Hypothalamus (tissue), 51 donors: Measurements from ENCODE around the gene RGS10.
A peak's percentile ranks its signal among the peaks of the same experiment; 100 is the strongest.

ENCODE experiments used
- DNase-seq, 51 donors: peaks; one replicate each; lab custom pipeline; 2025; lab: John Stamatoyannopoulos, UW

Gene RGS10

DNA sequence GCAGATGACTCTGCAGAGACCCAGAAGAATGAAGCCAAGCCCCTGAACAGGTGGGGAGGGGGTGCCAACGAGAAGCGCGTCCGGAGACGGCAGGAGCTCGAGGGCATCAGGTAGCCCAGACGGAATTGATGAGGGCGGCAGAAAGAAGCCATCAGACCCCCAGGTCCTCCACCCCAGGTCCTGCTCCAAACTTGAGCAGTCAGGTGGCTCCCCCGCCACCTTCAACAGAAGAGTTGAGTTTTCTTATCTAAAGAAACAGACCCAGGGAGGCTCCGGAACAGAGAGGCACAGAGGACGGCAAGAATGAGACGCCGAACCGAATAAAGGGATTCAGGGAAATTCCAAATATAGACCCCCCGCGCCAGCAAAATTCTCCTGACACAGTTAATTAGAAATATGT, 22.2 kb downstream of the RGS10 start:
- DNase-seq = no peak

DNA sequence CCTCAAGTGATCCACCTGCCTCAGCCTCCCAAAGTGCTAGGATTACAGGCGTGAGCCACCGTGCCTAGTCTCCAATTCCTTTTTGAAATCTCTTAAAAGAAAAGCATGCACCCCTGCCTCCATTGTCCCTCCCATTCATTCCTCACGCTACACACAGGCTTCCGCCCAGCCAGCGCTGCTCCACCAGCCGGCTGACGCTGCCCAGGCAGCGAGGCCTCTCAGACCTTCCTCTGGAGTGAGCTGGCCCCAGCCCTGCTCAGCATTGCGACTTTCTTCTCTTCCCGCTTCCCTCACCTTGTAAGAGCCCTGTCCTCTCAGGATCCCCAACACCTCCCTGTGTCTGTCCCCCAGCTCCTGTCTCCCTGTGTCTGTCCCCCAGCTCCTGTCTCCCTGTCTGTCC, 23.6 kb downstream of the RGS10 start:
- DNase-seq = no peak

DNA sequence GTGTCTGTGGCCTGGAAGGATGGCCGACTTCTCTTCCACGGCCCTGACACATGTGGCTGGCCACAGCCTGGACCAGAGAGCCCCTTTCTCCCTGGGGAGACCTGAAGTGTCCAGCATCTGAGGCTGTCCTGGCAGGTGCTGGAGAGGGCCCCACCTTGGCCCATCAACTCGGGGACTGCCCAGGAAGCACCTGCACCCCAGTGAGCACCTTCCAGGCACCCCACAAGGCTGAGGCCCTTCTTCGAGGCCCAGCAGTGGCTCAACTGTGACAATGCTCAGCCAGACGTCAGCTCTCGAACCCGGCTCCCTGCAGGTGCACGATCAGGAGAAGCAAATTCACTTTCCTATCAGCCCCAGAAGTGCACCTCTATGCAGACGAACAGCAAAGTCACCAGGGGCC, 24.3 kb downstream of the RGS10 start:
- no peak for DNase-seq

DNA sequence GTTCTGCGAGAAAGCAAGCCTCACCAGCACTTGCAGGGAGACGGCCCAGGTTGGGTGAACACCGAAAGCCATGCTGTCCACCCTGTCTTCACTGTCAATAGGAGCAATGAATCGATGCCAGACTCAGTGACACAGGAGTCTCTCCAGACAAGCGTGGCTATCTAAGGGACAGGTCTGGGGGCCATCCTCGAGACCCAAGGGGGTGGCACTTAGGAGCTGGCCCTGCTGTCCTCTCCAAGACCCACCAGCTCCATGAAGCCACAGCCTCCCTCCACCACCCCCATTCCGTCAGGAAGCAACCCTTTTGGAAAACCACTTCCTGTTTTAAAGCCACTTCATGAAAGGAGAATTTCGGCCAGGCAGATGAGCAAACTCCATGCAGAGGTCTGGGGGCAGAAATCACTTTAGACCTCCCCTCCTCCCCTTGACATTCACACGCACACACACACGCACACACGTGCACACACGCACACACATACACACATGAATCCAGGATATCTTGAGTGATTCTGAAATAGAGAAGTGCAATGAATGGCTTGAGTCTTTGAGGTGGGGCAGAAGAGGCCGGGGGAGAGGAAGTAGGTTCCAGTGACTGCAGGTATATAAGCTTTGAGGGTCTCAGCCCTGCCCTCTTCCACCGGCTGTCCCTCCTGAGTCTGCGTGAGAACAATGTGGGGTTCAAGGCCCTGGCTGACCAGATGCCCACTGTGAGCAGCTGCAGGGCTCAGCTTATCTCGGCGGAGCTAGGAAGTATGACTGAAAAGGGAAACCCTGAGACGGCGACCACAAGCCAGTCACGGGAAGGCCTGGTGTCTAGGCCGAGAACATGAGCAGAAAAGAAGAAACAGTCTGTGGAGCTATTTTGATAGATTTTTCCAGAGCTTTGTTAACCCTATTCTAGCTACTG, 25.0 kb downstream of the RGS10 start:
- peak in 11 of 51 donors; percentile 11 to 32 (median 23) for DNase-seq

DNA sequence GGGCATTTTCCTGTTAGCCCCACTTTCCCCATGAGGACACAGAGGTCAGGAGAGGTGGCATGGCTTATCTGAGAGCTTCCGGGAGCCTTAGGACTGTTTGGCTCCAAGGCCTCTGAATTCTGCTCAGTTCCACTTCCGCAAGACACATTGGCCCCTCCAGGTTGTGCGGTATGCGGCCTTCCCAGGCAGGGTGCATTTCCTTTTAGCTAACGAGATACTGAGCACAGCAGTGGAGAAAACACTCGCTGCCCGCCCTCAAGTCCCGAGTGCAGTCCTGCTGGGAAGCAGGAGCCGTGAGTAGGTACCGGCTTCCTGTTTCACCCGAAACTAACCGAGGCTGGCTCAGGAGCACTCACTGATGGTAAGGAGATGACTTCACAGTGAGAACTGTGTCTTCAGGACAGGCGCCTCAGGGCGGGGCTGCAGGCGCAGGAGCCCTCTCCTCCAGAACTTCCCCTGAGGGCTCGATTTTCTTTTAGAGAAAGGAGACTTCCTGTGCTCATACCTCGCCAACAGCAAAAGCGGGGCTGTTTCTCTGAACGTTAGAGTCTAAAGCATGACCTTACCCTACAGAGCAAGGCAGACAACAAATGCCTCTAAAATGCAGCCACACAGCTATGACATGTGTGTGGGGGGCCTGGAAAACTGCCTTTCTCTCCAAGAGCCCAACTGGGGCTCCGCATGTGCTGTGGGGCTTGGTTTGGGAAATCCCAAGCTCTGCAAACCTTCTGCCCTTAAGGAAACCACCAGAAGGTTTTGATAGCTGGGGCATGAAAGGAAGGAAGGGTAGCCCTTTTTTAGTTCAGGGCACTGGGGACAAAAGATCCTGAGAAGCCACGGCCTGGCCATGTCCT, 25.9 kb downstream of the RGS10 start:
- peak in 4 of 51 donors; percentile 10 to 30 (median 14) for DNase-seq

DNA sequence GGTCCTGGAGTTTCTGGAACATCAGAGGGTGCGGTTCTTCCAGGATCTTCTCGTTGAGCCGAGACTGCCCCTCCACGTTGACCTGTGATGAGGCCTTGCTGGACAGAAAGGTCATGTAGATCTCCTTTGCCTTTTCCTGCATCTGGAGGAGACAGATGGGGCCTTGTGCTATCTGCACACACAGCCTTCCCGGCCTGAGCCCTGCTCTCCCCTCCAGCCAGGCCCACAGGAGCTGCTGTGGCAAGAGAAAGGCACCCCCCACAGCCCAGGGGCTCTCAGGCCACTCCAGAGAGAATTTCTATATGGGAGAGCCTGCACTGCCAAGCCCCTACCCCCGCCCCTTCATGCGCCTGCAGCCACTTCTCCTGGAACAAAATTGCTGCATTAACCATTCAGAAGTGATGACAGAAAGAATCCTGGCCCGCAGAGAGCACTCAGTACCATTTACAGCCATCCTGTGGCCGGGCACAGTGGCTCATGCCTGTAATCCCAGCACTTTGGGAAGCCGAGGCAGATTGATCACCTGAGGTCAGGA, 26.9 kb downstream of the RGS10 start:
- DNase-seq = no peak

DNA sequence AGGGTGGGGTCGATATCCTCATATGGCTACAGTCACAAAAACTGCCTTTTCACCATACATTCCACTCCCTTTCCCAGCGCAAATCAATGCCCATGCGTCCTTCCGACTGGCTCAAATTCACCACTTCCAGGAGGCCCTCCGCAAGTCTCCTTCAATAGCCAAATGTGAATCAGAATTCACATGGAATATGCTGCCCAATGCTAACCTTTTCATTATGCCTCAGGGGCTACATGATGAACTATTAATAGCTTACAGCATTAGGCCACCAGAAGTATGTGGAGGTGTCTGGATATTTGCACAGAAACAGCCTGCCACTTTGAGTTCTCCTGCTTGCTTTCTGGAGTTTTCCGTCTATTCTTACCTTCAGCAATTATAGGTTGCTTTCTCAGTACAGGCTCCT, 27.7 kb downstream of the RGS10 start:
- DNase-seq = no peak

DNA sequence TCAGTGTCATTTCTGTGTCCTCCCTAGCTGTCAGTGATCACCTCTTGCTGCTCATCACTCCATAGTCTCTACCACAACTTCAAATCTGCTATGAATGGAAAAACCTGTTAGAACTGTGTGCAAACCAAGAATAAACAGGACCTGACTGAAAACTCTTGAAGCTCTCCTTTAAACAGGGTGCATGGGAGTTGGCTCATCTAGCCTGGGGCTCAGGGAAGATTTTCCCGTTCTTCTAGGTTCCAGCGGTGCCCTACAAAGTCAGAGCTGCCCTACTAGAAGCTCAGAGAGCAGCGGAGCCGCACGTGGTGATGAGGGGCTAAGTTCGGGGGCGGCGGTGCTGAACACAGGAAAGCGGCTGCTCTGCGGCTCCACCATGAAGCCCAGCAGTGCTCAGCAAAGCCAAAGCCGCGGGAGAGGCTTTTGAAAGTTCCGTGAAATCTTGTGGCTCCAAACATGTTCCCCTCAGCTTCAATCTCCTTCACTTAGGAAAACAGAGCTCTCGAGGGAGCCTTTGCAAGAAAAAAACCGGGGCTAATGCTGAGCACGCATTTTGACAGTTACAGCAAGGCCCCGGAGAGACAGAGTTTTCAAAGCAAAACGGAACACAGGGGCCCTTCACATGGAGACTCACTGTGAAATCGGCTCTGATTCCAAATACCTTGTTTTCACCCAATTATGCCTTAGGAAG, 30.5 kb downstream of the RGS10 start:
- no peak for DNase-seq

DNA sequence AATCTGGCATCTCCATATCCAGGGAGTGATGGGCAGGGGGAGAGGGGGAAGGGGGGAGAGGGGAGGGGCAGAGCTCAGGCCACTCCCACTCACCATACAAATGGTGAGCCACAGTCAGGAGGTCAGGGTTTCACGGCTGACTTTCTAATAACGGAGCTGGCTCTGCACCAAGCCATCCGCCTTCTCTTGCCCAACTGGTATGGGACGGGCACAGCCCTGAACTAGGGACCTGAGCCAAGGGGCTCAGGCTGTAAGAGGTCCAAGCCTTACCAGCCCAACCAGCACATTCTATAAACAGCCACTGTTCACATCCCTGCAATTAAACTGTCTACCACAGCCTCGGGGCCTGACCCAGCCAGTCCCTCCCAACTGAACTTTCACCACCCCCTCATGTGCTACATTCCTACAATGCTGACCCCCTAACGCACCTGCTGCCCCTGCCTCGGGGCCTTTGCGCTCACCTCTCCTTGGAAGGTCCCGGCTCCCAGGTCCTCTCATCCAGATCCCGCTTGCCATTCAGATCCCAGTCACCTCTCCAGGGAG, 32.5 kb downstream of the RGS10 start:
- peak in 1 of 51 donors; percentile 12 for DNase-seq

DNA sequence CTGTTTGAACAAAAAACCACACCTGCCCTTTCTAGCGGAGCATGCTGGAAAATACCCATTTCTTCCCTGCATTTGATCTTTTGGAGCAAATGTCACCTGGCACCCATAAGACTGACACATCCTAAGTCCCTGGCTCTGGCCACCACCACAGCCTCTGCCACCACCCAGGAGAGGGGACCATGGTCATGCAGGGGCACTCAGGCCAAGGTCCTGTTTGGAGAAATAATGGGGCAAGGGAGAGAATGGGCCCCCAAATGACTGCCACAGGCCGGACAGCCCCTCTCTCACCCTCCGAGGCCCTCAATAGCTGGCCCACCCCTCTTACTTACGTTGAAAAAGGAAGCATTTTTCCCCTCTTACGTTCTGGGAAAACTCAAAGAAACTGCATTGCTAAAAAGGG, 35.4 kb downstream of the RGS10 start:
- no peak for DNase-seq

DNA sequence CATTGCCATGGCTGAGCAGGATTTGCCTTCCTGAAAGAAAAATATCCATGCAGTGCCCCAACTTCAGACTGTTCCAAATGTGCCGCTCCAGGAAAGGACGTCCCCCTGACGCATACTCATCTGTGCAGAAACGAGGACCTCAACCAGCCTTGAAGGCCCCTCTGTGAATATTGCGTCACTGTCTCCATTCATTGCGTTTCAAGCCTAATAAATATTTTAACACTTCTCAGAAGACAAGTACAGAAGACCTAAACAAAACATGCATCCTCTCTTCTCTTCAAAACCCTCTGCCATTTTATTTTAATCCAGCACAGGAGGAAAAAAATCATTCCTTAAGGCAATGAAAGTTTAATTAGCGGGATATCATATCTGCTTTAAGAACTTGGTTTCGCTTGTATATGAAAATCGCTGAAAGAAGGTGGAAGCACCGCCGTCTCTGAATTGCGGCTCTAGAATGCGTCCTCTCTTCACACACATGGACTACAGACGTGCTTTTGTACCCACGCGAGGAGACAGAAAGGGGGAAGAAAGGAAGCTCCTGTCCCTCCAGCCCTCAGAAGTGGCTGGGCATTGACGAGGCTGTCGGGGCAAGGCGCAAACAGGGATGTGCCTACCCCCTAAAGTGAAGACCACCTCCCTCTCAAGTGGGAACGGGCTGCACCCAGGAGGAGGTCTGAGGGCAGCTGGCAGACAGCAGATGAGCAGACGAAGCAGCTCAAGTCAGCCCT, 36.8 kb downstream of the RGS10 start:
- no peak for DNase-seq

DNA sequence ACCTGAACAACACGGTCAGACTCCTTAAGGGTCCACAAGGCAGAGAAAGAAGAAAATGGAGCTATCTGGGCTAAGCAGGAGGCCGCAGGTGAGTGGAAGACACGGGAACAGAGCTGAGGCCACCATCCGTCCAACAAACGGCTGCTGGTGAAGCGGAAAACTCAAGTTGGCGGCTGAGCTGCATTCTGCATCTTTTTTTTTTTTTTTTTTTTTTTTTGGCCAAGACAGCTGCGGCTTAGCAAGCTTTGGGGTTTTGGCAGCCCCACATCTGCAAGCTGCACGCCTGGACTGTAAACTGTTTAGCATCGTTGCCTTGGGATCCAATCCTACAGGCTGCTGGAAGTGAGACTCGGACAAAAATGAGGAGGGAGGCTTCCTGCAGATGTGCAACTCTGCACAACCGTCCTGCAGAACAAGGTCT, 37.4 kb downstream of the RGS10 start:
- DNase-seq = no peak

DNA sequence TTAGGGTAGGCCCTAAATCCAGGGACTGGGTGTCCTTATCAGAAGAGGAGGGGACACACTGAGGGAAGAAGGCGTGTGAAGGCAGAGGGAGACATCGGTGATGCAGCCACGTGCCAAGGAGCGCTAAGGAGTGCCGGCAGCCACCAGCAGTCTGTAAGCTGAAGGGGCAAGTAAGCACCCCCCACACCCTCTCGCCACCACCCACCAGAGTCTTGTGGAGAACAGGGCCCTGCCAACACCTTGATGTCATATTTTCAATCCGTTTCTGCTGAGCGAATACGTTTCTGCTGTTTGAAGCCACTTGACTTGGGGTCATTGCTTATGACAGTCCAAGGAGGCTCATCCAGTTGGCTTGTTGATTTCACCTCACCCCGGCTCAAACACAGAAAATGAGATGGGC, 37.9 kb downstream of the RGS10 start:
- no peak for DNase-seq

DNA sequence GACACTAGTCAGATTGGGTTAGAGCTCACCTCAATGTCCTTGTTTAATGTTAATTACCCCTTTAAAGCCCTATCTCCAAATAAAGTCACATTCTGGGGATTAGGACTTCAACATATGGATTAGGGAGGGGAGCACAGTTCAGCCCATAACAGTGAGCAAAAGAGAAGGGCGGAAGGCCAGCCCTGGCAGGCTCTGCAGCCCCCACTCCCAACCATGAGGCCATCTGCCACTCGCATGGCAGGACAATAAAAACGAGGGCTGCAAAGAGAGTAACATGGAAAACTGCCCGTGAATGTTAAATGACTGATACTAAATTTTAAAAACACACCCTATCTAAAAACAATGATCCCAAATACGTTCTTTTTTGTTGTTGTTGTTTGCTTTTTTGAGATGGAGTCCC, 38.7 kb downstream of the RGS10 start:
- no peak for DNase-seq

DNA sequence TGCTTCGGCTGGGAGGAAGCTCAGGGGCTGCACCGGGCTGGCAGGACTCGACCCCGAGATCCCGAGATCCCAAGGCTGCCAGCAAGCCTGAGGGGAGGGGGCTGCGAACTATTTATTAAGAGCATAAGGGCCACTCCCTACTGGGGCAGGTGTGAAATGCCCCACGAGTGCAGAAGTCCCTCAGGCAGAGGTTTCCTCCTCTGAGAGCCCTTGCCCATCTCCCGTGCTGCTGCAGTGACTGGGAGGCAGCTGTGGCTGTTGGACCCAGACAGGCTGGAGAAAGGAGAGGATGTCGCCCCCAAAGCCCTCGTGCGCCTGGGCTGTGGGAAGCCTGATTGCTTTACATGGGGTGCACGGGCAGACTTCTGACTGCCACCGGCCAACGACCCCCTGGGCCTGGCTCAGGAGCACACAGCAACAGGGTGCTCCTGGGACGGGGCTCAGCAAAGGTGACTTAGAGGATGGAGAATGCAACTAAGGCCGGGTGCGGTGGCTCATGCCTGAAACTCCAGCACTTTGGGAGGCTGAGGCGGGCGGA, 39.8 kb downstream of the RGS10 start:
- no peak for DNase-seq

DNA sequence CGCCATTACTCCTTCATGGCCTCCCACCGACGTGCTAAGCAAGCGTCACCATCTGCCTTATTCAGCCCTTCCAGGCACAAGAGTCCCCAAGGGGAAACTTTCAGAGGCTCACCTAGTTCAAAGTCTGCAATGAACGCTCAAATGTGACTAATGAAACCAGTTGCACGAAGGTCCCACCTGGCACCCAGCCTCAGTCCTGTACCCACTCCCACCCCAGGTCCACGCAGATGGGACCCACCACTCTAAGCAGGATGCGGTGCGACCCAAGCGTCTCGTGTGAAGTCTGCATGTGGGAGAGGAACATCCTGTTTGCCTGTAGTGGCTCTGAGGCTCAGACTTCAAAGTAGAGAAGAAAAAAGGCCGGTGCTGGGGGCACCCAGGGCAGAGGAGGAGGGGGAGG, 40.3 kb downstream of the RGS10 start:
- DNase-seq = no peak

DNA sequence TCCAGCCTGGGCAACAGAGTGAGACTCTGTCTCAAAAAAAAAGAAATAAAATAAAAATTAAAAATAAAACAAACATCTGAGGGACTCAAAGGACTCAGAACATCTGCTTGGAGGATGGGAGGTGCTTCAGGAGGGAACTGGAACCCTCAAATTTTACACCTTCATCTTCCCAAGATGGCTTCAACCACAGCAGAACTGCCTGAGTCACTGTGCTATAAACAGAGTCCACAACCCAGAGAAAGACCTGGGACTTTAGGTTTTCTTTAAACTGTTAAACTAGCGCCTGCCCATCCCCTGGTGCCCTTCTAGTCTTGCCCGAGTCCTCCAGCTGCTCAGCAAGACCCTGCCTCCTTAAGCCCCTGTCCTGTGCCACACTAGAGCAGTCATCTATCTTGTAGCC, 40.8 kb downstream of the RGS10 start:
- DNase-seq = no peak

DNA sequence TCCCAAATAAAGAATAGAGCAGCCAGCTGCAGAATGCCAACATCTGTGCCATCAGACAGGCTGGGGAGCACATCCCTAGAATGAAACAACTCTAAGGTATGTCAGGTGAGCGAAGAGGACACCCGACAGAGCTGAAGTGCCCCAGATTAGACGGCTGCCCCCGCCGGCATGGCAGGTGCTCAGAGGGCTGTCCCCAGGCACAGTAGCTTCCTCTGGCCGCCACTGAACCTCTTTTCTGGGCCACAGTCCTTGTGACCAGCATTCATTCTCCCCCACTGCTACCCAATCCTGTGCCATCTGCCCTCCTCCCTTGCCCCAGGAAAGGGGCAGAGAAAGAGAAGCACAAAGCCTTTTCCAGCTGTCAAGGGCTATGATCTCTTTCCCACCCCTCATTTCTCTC, 41.7 kb downstream of the RGS10 start:
- no peak for DNase-seq

DNA sequence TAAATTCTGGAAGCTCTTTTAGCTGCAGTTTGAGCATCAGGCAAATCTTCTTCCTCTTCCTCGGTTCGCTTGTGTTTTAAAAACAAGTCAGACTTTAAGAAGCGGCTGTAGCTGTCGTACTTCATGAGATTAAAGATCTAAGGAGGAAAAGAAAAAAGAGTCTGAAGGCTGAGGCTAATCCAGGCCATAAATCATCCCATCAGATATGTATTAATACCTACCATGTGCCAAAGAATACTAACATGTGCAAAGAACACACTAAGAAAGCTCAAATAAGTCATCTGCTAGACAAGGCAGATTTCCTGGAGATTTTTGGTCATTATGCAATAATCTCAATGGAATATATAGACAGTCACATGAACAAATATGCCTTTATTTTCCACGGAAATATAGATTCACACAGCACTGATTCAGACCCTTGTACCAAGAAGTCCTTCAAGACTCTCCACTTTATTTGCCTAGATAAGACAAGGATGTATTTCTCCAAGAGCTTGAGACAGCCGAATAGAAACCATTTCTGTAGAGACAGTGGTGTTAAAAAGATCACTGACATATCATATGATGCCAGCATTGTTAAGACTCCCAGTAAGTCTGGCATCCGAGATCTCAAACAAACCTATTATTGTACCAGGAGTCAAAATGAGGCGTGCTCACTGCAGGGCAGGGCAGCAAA, 42.3 kb downstream of the RGS10 start:
- DNase-seq = no peak
